GM19397 (cell line): ENCODE measurements around the gene GPR50.

Source experiments
- ATAC-seq: cut with Tn5 transposase; IDR thresholded peaks from one replicate; pipeline ENCODE4 v1.9.1; 2021; ENCODE audit warnings: mild to moderate bottlenecking, moderate library complexity; ENCODE audit not compliant: unreplicated experiment

The GPR50 gene

GRCh38 chrX:151176231-151176750 lies at the start of gene GPR50:
Gene GPR50, plus strand, starts transcription at chrX:151176584. Its CDS starts 138 bp downstream, at chrX:151176722.
- no peak for ATAC-seq

- no peak for ATAC-seq
These were observed 43.9 kb upstream of the GPR50 start for GRCh38 chrX:151132531-151132930.

- no peak for ATAC-seq
These were observed 24.6 kb upstream of the GPR50 start for GRCh38 chrX:151151665-151152267.

- ATAC-seq = no peak
These were observed 23.3 kb upstream of the GPR50 start for GRCh38 chrX:151153086-151153485.

- no peak for ATAC-seq
These were observed 22.7 kb upstream of the GPR50 start for GRCh38 chrX:151153667-151154066.

GRCh38 chrX:151155234-151155633 lies 21.1 kb upstream of the GPR50 start:
- ATAC-seq = no peak

GRCh38 chrX:151161690-151162089 lies 14.7 kb upstream of the GPR50 start:
- ATAC-seq = no peak

- ATAC-seq = no peak
These were observed 8.5 kb upstream of the GPR50 start for GRCh38 chrX:151167791-151168345.

GRCh38 chrX:151169783-151170182 lies 6.6 kb upstream of the GPR50 start:
- no peak for ATAC-seq

GRCh38 chrX:151174581-151175282 lies 1.7 kb upstream of the GPR50 start:
- ATAC-seq = no peak

GRCh38 chrX:151175283-151176062 lies 911 bp upstream of the GPR50 start:
- no peak for ATAC-seq

GRCh38 chrX:151177141-151178027 lies 1.0 kb downstream of the GPR50 start:
- no peak for ATAC-seq

- ATAC-seq = no peak
These were observed 2.4 kb downstream of the GPR50 start for GRCh38 chrX:151178746-151179145.

GRCh38 chrX:151180400-151180799 lies 4.0 kb downstream of the GPR50 start:
- ATAC-seq = no peak

GRCh38 chrX:151181088-151181487 lies 4.7 kb downstream of the GPR50 start:
- no peak for ATAC-seq

- ATAC-seq = no peak
These were observed 6.9 kb downstream of the GPR50 start for GRCh38 chrX:151183233-151183753.

GRCh38 chrX:151183912-151184565 lies 7.7 kb downstream of the GPR50 start:
- no peak for ATAC-seq

- no peak for ATAC-seq
These were observed 8.3 kb downstream of the GPR50 start for GRCh38 chrX:151184705-151185104.

GRCh38 chrX:151206871-151207270 lies 30.5 kb downstream of the GPR50 start:
- ATAC-seq = no peak

GRCh38 chrX:151225843-151226242 lies 49.5 kb downstream of the GPR50 start:
- no peak for ATAC-seq
